Measurements from ENCODE around the gene USP21. TPM values are rescaled to one million over a fixed set of nuclear protein-coding genes. Genes with fewer than 3 reads are reported as not detected.

The USP21 gene
- polyA plus RNA-seq, 1 of the 3 experiments (the other 2 are of a cell fraction), result 26.8 TPM

DNA sequence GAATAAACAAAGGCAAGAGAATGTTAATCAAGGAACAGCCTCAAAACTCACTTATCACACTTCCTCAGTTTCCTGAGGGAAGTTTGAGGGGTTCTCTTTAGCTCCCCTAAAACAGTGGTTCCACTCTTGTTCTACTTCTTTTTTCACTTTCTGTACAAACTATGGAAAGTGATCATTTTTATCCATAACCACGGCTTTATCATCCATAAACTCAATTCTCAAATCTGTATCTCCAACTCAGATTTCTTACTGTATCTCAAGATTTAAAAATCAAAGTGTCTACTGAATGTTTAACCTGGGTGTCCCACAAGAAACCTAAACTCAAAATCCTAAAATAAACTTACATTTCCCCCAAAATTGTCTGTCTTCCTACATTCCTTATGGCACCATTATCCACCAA lies 45.4 kb upstream of the USP21 start:
- Histone ChIP-seq H3K4me3 (ENCODE audit: low read depth in 2 of 2, low read length in 1 of 2) (no peak overlapping the region), H3K9me3 (no peaks in the 10 kb centered on the region), H3K27ac (ENCODE audit: low read depth in 2 of 2, low read length in 1 of 2) (no peak overlapping the region), H3K4me2 (no peak overlapping the region), H3K4me1 (ENCODE audit: control insufficient read depth in 1 of 2, insufficient read depth in 2 of 2, low read depth in 1 of 2, low read length in 1 of 2) (peaks cover 6 to 14% of the 10 kb centered on the region in 2 experiments; a peak in 3 of 4 replicates), H4K20me1 (ENCODE audit: insufficient read depth) (peaks cover 55% of the 10 kb centered on the region), H3K36me3 (replicated peaks in 1 of 2; ENCODE audit: control insufficient read depth in 1 of 2, insufficient read depth in 2 of 2, low read length in 1 of 2) (peaks cover 14 to 28% of the 10 kb centered on the region in 2 experiments), H3K79me2 (ENCODE audit: insufficient read depth) (peaks cover 100% of the 10 kb centered on the region), H3F3A (replicated peaks; ENCODE audit: insufficient read depth) (peaks cover 14% of the 10 kb centered on the region), H3K9me2 (no peaks in the 10 kb centered on the region), H3K9ac (no peak overlapping the region), H2AFZ (ENCODE audit: low read depth) (no peak overlapping the region), H3K27me3 (ENCODE audit: insufficient read depth) (no peaks in the 10 kb centered on the region)
- WGBS (ENCODE audit: low lambda C conversion rate), result 100% methylated on average over 1 of the region's 1 CpG
- ChIA-PET CTCF (interaction anchor here (2.2 kb wide), 1 partner anchor 16 kb away, joined by 6 read pairs; no protein-coding TSS in a partner anchor), POLR2A (no interaction called here)
- TF ChIP-seq FOSL2 (IDR thresholded peaks at IDR 0.05; ENCODE audit: borderline replicate concordance, low read depth) (no peak), RFX5 (IDR thresholded peaks at IDR 0.05; ENCODE audit: low read length) (no peak), NRF1 (IDR thresholded peaks at IDR 0.05; ENCODE audit: low read depth, low read length) (no peak)
- DNase-seq, result no peak

DNA sequence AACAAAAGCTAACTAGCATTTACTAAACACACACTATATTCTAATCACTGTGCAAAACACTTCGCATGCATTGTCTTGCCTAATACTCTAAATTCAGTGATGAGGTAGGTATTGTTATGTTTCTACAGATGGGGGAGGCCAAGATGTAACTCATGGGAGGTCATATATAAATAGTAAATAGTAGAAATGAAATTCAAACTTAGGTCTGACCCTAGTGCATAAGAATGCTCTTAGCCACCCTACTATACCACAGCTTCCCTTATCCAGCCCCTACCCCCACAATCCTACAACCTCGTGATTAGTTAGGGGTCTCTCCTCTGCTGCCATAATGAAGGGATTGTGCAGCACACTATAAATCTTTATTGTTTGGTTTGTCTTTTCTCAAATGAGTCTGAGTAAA lies 44.7 kb upstream of the USP21 start:
- DNase-seq, result no peak
- H3K27ac ChIP-seq (ENCODE audit: low read depth in 2 of 2, low read length in 1 of 2), result peak overlapping the region in 1 of 2 experiments; percentile 39; a peak in 1 of 4 replicates
- peaks cover 50% of the 10 kb centered on the region for H4K20me1 ChIP-seq (ENCODE audit: insufficient read depth)

More for the DNA sequence above, 44.7 kb upstream of the USP21 start:
- no peaks in the 10 kb centered on the region for H3K27me3 ChIP-seq (ENCODE audit: insufficient read depth)
- H3K4me2 ChIP-seq, result no peak overlapping the region
- H2AFZ ChIP-seq (ENCODE audit: low read depth), result no peak overlapping the region
- H3K36me3 ChIP-seq (replicated peaks in 1 of 2; ENCODE audit: control insufficient read depth in 1 of 2, insufficient read depth in 2 of 2, low read length in 1 of 2), result peaks cover 7 to 24% of the 10 kb centered on the region in 2 experiments
- peaks cover 100% of the 10 kb centered on the region for H3K79me2 ChIP-seq (ENCODE audit: insufficient read depth)
- WGBS (ENCODE audit: low lambda C conversion rate), result 83% methylated on average over 2 of the region's 2 CpGs
- CTCF ChIA-PET, result interaction anchor here (2.2 kb wide), 1 partner anchor 17 kb away, joined by 6 read pairs; no protein-coding TSS in a partner anchor
- no peak overlapping the region for H3K4me3 ChIP-seq (ENCODE audit: low read depth in 2 of 2, low read length in 1 of 2)
- H3K9me3 ChIP-seq, result no peaks in the 10 kb centered on the region
- peaks cover 12% of the 10 kb centered on the region for H3F3A ChIP-seq (replicated peaks; ENCODE audit: insufficient read depth)
- H3K4me1 ChIP-seq (ENCODE audit: control insufficient read depth in 1 of 2, insufficient read depth in 2 of 2, low read depth in 1 of 2, low read length in 1 of 2), result peaks cover 13 to 20% of the 10 kb centered on the region in 2 experiments; a peak in 3 of 4 replicates
- POLR2A ChIA-PET, result no interaction called here
- no peak overlapping the region for H3K9ac ChIP-seq
- TF ChIP-seq MEF2A (IDR thresholded peaks at IDR 0.05; ENCODE audit: borderline replicate concordance, low read depth) (no peak), FOXJ3 (CRISPR knock-in tag; IDR thresholded peaks at IDR 0.05) (no peak), SMC3 (IDR thresholded peaks at IDR 0.05; ENCODE audit: low read depth, low read length) (no peak), RCOR1 (IDR thresholded peaks at IDR 0.05; ENCODE audit: low read length) (no peak), RXRA (IDR thresholded peaks at IDR 0.05; ENCODE audit: borderline replicate concordance, low read depth) (no peak), MXI1 (IDR thresholded peaks at IDR 0.05; ENCODE audit: low read depth, low read length) (no peak), GABPA (IDR thresholded peaks at IDR 0.05; ENCODE audit: low read depth) (no peak), SIN3A (IDR thresholded peaks at IDR 0.05; ENCODE audit: borderline replicate concordance, low read depth, low read length) (no peak), TEAD4 (IDR thresholded peaks at IDR 0.05; ENCODE audit: borderline replicate concordance, insufficient read depth) (no peak), CHD2 (IDR thresholded peaks at IDR 0.05; ENCODE audit: low read length, partially characterized antibody) (no peak)
- TF ChIP-seq, protein P1, sequence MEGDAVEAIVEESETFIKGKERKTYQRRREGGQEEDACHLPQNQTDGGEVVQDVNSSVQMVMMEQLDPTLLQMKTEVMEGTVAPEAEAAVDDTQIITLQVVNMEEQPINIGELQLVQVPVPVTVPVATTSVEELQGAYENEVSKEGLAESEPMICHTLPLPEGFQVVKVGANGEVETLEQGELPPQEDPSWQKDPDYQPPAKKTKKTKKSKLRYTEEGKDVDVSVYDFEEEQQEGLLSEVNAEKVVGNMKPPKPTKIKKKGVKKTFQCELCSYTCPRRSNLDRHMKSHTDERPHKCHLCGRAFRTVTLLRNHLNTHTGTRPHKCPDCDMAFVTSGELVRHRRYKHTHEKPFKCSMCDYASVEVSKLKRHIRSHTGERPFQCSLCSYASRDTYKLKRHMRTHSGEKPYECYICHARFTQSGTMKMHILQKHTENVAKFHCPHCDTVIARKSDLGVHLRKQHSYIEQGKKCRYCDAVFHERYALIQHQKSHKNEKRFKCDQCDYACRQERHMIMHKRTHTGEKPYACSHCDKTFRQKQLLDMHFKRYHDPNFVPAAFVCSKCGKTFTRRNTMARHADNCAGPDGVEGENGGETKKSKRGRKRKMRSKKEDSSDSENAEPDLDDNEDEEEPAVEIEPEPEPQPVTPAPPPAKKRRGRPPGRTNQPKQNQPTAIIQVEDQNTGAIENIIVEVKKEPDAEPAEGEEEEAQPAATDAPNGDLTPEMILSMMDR (IDR thresholded peaks at IDR 0.05), result no peak
- TF ChIP-seq, protein P2, sequence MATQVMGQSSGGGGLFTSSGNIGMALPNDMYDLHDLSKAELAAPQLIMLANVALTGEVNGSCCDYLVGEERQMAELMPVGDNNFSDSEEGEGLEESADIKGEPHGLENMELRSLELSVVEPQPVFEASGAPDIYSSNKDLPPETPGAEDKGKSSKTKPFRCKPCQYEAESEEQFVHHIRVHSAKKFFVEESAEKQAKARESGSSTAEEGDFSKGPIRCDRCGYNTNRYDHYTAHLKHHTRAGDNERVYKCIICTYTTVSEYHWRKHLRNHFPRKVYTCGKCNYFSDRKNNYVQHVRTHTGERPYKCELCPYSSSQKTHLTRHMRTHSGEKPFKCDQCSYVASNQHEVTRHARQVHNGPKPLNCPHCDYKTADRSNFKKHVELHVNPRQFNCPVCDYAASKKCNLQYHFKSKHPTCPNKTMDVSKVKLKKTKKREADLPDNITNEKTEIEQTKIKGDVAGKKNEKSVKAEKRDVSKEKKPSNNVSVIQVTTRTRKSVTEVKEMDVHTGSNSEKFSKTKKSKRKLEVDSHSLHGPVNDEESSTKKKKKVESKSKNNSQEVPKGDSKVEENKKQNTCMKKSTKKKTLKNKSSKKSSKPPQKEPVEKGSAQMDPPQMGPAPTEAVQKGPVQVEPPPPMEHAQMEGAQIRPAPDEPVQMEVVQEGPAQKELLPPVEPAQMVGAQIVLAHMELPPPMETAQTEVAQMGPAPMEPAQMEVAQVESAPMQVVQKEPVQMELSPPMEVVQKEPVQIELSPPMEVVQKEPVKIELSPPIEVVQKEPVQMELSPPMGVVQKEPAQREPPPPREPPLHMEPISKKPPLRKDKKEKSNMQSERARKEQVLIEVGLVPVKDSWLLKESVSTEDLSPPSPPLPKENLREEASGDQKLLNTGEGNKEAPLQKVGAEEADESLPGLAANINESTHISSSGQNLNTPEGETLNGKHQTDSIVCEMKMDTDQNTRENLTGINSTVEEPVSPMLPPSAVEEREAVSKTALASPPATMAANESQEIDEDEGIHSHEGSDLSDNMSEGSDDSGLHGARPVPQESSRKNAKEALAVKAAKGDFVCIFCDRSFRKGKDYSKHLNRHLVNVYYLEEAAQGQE (IDR thresholded peaks at IDR 0.05; ENCODE audit: low read depth, low read length), result no peak
- no peaks in the 10 kb centered on the region for H3K9me2 ChIP-seq

Data from SK-N-SH (cell line).